NCI-H2107 treated with DMSO at 0.1 percent for 48 hours (cell line): ENCODE data around the gene SPON1.
"Not testable (repeated sequence)": the region's sequence is repeated elsewhere in the genome, so short reads cannot be mapped to it uniquely, and the experiment has no call there.

Experiments used
- DNase-seq: peaks from one replicate; lab custom pipeline; 2025; ENCODE audit not compliant: unreplicated experiment; lab: John Stamatoyannopoulos, UW

Gene SPON1

DNA sequence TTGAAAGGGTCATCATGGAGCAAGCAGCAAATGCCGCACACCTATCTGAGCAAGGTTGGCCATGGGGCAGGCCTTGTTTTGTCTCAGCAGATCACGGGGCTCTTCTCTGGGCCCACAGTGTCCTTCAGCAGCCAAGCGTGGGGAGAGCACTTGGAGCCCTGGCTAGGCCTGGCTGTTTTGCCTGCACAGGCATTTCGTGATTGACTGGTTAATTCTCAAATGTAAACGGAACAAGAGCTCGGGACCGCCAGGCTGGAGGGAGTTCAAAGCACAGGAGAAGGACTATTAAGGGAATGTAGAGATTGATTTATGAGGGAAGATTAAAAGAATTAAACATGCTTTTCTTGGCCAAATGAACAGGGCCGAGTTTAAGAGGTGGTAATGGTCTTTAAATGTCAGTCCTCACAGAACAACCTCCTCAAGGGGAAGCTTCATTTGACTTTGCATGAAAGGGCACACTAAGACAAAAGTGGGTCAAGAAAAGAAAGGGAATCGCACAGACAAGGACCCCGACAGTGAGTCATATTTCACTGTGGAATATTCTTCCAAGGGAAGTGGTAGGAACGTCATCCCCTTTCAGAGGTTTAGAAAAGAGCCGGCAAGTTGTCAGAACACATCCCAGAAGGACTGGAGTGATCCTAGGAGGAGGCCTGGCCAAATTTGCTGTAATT lies 20.7 kb downstream of the SPON1 start:
- no peak for DNase-seq

- DNase-seq, result no peak
Observed at GRCh38 chr11:13984616-13985450, 22.3 kb downstream of the SPON1 start.

GRCh38 chr11:13986695-13987094 lies 24.2 kb downstream of the SPON1 start:
- DNase-seq, result not testable (repeated sequence)

GRCh38 chr11:13992158-13992856 lies 29.8 kb downstream of the SPON1 start:
- not testable (repeated sequence) for DNase-seq

DNA sequence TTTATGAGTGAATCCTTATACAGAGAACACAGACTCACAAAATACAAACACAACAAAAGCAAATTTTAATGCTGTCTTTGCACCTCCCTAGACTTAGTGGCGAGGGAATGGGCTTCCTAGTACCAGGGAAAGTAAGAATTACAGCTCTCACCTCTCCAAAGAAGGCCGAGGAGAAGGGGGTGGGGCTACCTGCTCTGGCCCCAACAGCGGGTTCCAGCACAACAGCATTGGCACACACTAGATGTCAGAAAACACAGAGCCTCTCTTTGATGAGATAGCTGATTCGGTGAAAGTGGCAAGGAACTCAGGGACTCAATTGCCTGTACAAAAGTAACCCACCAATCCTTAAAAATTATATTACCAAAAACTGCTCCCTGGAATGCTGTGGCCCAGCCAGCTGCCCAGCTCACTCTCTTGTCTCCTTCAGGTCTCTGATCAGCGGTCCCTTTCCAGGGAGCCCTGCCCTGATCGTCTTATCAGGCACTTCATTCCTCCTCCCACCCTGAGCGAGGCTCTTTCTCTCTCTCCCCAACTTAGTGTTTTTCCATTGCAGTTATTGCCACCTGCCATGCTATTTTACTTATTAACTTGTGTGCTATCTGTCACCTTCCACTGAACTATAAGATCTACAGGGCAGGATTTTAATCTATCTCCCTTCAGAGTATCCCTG lies 30.7 kb downstream of the SPON1 start:
- DNase-seq, result no peak

DNA sequence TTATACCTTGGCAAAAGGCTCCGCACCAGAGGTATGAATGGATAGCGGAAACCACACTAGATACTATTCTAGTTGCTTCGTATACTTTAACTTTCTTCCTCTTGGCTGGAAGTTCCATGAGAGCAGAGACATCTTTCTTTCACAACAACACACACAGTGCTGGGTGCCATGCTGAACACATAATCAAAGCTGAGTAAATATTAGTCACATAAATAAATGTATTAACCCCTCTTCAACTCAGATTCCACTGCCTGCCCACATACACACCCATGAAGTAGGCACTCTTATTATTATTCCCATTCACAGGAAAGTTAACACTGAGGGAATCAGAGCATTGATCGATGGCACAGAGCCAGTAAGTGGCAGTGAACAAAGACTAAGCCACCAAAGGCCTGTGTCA lies 35.4 kb downstream of the SPON1 start:
- no peak for DNase-seq

GRCh38 chr11:13999704-14000103 lies 37.2 kb downstream of the SPON1 start:
- DNase-seq, result no peak

DNA sequence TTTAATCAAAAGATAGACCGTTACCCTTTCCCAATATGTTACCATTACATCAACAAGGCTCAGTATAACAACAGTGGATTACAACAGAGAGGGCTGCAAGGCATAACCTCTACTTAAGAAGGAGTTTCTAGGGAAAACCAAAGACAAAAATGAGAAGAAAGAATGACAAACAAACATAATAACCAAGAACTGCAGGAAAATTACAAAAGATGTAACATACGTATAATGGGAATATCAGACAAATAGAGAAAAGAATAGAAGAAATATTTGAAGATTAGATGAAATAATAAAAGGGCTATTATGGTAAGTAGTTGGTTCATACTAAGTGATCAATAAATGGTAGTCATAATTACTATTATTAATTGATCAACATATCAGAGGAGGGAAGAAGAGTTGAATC lies 39.1 kb downstream of the SPON1 start:
- DNase-seq, result no peak

DNA sequence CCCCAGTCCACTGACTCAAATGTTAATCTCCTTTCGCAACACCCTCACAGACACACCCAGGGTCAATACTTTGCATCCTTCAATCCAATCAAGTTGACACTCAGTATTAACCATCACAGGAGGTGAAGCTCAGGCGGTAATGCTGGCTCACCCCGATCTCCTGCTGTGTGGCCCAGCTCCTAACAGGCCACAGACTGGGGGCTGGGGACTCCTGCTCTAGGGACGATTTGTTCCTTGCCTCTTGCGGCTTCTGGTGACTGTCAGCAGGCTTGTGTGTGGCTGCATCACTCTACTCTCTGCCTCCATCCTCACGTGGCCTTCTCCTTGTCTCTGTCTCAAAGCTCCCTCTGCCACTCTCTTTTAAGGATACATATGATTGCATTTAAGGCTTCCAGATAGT lies 45.0 kb downstream of the SPON1 start:
- no peak for DNase-seq

GRCh38 chr11:14010665-14011064 lies 48.1 kb downstream of the SPON1 start:
- DNase-seq, result no peak

DNA sequence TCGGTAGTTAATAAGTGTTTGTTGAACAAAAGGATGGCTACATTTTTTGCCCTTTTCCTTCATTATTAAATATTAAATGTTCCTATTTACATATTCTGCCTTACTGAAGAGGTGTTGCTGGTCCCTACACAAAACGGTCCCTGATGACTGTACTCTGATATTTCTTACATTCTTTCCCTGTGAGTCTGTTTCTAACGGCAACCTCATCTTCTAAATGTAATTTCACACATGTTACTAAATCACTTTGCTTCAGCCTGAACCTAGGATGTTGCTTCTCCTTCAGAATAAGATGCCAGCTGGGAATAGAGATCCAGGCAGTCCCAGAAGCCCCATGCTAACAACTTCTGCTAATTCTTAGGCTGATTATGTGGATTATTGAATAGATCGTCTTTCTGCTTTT lies 50.3 kb downstream of the SPON1 start:
- no peak for DNase-seq

DNA sequence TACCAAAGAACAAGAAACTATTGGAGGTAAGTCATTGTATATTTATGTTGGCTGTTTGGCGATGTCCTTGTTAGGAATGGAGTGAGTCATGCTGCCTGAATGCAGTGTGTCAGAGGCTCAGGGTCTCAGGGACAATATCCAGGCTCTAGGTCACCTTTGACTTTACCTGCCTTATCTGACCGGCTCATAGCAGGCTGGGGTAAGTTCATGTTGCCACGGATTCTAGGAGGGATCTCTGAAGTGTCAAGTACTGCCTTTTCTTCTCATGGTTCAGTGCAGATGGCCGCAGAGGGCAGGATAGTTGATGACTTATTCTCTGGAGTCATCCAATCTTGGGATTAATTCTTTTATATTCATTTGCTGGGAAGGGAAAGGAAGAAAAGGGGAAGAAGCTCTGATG lies 53.2 kb downstream of the SPON1 start:
- DNase-seq, result no peak

DNA sequence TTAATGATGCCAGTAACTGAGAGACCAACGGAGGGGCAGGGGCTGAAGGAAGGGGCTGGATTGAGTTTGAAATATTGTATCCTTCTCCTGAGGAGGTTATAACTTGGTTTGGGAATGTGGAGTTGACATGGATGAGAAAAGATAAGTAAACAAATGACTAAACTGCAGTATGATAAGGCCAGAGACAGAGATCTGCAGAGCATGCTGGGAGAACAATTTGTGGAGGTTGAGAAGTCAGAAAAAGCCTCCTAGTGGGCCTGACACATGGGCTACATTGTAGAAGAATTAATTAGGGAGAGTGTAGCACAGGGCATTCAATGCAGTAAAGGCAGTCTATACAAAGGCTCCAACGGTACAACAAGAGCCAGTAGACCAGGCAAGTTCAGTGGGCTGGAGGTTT lies 55.9 kb downstream of the SPON1 start:
- DNase-seq, result no peak

GRCh38 chr11:14021738-14022137 lies 59.2 kb downstream of the SPON1 start:
- DNase-seq, result no peak

DNA sequence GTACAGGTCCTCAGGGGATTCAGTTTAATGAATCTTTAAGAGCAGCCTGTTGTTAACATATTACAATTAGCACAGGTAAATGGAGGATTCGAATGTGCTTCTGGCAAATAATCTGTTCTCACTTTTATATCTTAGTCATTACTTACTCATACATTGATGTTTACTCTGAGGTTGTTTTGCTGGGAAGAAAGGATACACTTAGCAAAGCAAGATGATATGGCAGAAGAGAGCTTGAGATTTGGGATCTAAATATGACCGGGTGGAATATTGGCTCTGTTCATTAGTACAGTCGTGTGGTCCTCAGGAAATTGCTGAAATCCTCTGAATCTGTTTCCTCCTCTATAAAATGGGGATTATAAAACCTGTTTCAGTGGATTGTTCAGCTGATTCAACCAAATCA lies 59.7 kb downstream of the SPON1 start:
- DNase-seq, result no peak

GRCh38 chr11:14022821-14023220 lies 60.3 kb downstream of the SPON1 start:
- no peak for DNase-seq

DNA sequence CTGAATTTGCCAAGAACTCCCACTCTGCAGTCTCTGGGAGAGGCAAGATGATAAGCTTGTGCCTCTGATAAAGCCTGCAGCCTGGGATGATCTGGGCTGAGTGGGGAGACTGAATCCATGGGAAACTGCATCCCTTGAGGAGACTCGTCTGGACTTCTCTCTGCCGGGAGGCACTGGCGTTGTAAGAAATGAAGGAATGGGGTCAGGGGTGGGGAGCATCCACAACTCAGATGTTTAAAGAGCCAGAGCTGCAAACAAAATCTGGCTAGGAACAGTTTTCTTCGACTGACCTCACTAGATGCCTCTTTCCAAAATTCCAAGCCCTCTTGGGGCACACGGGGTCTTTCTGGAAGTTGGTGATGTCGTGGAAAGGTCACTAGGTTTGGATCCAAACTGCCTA lies 64.4 kb downstream of the SPON1 start:
- DNase-seq, result no peak

DNA sequence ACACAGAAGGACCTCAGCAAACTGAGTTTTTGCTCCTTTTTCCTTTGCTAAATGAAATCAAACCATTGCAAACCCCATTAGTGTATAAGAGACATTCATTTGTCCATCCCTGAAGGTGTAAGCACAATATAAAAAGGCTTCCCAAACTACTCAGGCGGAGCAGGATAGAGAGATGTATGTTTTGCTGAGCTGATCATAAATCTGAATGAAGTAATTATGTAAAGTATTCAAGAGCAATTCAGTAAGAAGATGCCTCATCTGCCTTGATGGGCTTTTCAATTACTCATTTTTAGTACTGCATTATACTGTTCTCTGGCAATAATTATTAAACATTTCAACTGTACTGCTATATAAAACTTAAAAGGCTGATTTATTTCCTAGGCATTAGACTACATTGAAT lies 65.0 kb downstream of the SPON1 start:
- DNase-seq, result no peak

GRCh38 chr11:14029440-14029839 lies 66.9 kb downstream of the SPON1 start:
- no peak for DNase-seq

DNA sequence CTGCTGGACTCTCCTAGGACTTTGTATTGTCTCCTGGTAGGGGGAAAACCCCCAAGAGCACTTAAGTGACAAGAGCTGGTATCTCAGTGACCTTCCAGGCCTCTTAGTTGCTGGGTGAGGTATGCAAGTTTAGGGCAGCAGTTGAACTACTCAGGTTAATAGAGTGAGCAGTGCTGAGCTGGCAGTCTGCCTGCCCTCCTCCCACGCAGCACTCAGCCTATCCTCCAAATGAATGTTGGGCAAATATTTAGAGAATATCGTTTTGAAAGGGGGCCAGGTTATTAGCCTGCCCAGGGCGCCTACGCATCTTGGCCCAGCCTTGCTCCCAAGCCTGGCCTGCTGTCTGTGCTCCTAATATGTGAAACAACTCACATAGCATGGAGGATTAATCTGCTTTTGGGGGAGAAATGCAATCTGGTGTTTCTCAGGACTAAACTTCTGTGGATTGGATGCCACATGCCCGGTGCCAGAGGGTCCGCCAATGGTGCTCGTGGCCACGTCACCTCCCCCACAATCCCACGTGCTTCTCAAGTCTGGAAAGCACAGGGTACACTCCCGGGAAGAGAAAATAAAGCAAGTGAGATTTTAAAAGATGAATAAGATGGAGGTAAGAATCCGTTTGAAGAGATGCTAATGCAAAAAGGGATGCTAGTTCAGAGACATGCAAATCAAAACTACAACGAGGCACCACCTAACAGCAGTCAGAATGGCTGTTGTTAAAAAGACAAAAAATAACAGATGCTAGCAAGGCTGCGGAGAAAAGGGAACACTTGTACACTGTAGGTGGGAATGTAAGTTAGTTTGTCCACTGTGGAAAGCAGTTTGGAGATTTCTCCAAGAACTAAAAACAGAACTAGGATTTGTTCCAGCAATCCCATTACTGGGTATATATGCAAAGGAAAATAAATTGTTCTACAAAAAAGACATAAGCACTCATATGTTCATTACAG lies 67.7 kb downstream of the SPON1 start:
- DNase-seq, result no peak
